A549 (cell line): Measurements from ENCODE around the gene PSMC3IP. TPM values are rescaled to one million over a fixed set of nuclear protein-coding genes. Genes with fewer than 3 reads are reported as not detected.
"Not testable (repeated sequence)": the region's sequence is repeated elsewhere in the genome, so short reads cannot be mapped to it uniquely, and the experiment has no call there.

Experiments
- ATAC-seq, 2 experiments: fragments of 200-7000 bp in 1 of 2; fragments of >200 bp in 1 of 2; cut with Nextera tagmentation in 1 of 2; cut with Tn5 transposase in 1 of 2; 3 replicates each; pipeline versions ENCODE4 v1.8.0 to v1.9.1; 2018 to 2020; ENCODE audit warnings: mild to moderate bottlenecking in 1 of 2, moderate library complexity in 1 of 2
- CTCF ChIA-PET: fragments of 300-600 bp; sonication (Branson Sonifier 250); formaldehyde crosslinking; extraction: SDS; loops from one replicate; lab custom pipeline; 2021; ENCODE audit warnings: antibody characterized with exemption, inconsistent platforms; lab: Yijun Ruan, JAX
- POLR2A ChIA-PET: fragments of 350-600 bp; formaldehyde crosslinking; extraction: SDS; loops from one replicate; lab custom pipeline; 2021; ENCODE audit warnings: antibody characterized with exemption, inconsistent platforms; lab: Yijun Ruan, JAX
- DNase-seq, 2 experiments: peaks; one replicate each; pipeline versions ENCODE4 v3.0.0 to v3.0.0-alpha.2; 2011 to 2016; ENCODE audit warnings: low read depth in 1 of 2, low spot score in 1 of 2
- FAIRE-seq: peaks from 2 replicates; lab custom pipeline; 2011; peaks lifted over from hg19 to GRCh38; lab: Jason Lieb, UNC
- H3K27ac ChIP-seq, 2 experiments: fragments of >200 bp; sonication (Bioruptor Twin); formaldehyde crosslinking; 3 replicates each; pipeline ENCODE4 v1.5.1; 2016 to 2017
- H3K4me1 ChIP-seq: fragments of >200 bp; sonication (Bioruptor Twin); formaldehyde crosslinking; 3 replicates; pipeline ENCODE4 v1.6.1; 2016
- H3K4me2 ChIP-seq: fragments of >200 bp; sonication (Bioruptor Twin); formaldehyde crosslinking; 3 replicates; pipeline ENCODE4 v1.6.1; 2016
- H3K4me3 ChIP-seq: fragments of >200 bp; sonication (Bioruptor Twin); formaldehyde crosslinking; 3 replicates; pipeline ENCODE4 v1.5.1; 2016
- H3K9me3 ChIP-seq: fragments of >200 bp; sonication (Bioruptor Twin); formaldehyde crosslinking; 3 replicates; pipeline ENCODE4 v1.6.1; 2016
- ATOH8 ChIP-seq: fragments of 250-450 bp; sonication (Bioruptor Pico); IDR thresholded peaks from 2 replicates; pipeline ENCODE4 v1.5.0; 2020; ENCODE audit warnings: low read depth, mild to moderate bottlenecking, moderate library complexity
- BHLHE40 ChIP-seq: IDR thresholded peaks from 2 replicates; pipeline ENCODE4 v1.6.1; 2012; ENCODE audit warnings: low read depth, low read length, inconsistent platforms
- CEBPB ChIP-seq, 2 experiments: fragments of >200 bp in 1 of 2; sonication (Bioruptor Twin) in 1 of 2; formaldehyde crosslinking in 1 of 2; IDR thresholded peaks; 2 replicates each; pipeline ENCODE4 v1.6.1; 2012 to 2016
- E2F6 ChIP-seq: IDR thresholded peaks from 2 replicates; pipeline ENCODE4 v1.6.1; 2012; ENCODE audit warnings: low read depth, borderline replicate concordance
- EHMT2 ChIP-seq: fragments of 200-600 bp; sonication (generic); IDR thresholded peaks from 2 replicates; pipeline ENCODE4 v1.6.1; 2016; ENCODE audit warnings: antibody characterized with exemption, low read depth, mild to moderate bottlenecking, moderate library complexity
- ELK1 ChIP-seq: fragments of 150-350 bp; IDR thresholded peaks from 2 replicates; pipeline ENCODE4 v1.6.1; 2014; ENCODE audit warnings: low read depth, mild to moderate bottlenecking, low read length
- FOSL2 ChIP-seq, 2 experiments: fragments of 450-650 bp in 1 of 2; fragments of >200 bp in 1 of 2; sonication (Bioruptor Twin) in 1 of 2; formaldehyde crosslinking; IDR thresholded peaks; 2 replicates each; pipeline versions ENCODE4 v1.5.0 to v1.6.1; 2016 to 2020; ENCODE audit warnings: mild to moderate bottlenecking in 1 of 2, moderate library complexity in 1 of 2
- HES2 ChIP-seq: fragments of >200 bp; sonication (Bioruptor Twin); formaldehyde crosslinking; IDR thresholded peaks from 2 replicates; pipeline ENCODE4 v1.6.1; 2016
- HMGXB4 ChIP-seq: fragments of 250-450 bp; sonication (Bioruptor Pico); IDR thresholded peaks from 2 replicates; pipeline ENCODE4 v1.5.0; 2021; ENCODE audit warnings: mild to moderate bottlenecking, moderate library complexity, borderline replicate concordance
- HOXA7 ChIP-seq: fragments of 250-450 bp; sonication (Bioruptor Pico); IDR thresholded peaks from 2 replicates; pipeline ENCODE4 v1.5.0; 2020; ENCODE audit warnings: mild to moderate bottlenecking, moderate library complexity
- HOXB13 ChIP-seq: fragments of 250-450 bp; sonication (Bioruptor Pico); IDR thresholded peaks from 2 replicates; pipeline ENCODE4 v1.5.0; 2020; ENCODE audit warnings: low read depth, mild to moderate bottlenecking, moderate library complexity
- KDM1A ChIP-seq: fragments of 200-600 bp; sonication (generic); IDR thresholded peaks from 2 replicates; pipeline ENCODE4 v1.6.1; 2016; ENCODE audit warnings: low read depth, mild to moderate bottlenecking
- MAFK ChIP-seq: fragments of 450-650 bp; IDR thresholded peaks from 2 replicates; pipeline ENCODE4 v1.6.1; 2014; ENCODE audit not compliant: partially characterized antibody
- MAZ ChIP-seq: fragments of 150-350 bp; IDR thresholded peaks from 2 replicates; pipeline ENCODE4 v1.6.1; 2014; ENCODE audit warnings: antibody characterized with exemption, low read depth, low read length, borderline replicate concordance
- NPAS2 ChIP-seq: fragments of 250-450 bp; sonication (Bioruptor Pico); IDR thresholded peaks from 2 replicates; pipeline ENCODE4 v1.8.0; 2022; ENCODE audit warnings: mild to moderate bottlenecking, moderate library complexity, borderline replicate concordance
- NR3C1 ChIP-seq: fragments of >200 bp; sonication (Bioruptor Twin); formaldehyde crosslinking; IDR thresholded peaks from 3 replicates; pipeline ENCODE4 v1.6.1; 2017
- PHF8 ChIP-seq: fragments of 200-600 bp; sonication (generic); IDR thresholded peaks from 2 replicates; pipeline ENCODE4 v1.6.1; 2016; ENCODE audit warnings: low read depth, mild to moderate bottlenecking, antibody characterized with exemption, moderate library complexity, borderline replicate concordance
- RAD21 ChIP-seq, 2 experiments: fragments of >200 bp in 1 of 2; sonication (Bioruptor Twin) in 1 of 2; formaldehyde crosslinking in 1 of 2; IDR thresholded peaks in 1 of 2; conservative IDR thresholded peaks in 1 of 2; 2 replicates in 1 of 2; 3 replicates in 1 of 2; pipeline ENCODE4 v1.6.1; 2012 to 2018; ENCODE audit warnings: inconsistent platforms in 1 of 2
- SMC3 ChIP-seq: fragments of >200 bp; sonication (Bioruptor Twin); formaldehyde crosslinking; IDR thresholded peaks from 3 replicates; pipeline ENCODE4 v1.6.1; 2018; ENCODE audit warnings: inconsistent platforms
- TP53 ChIP-seq: fragments of 250-450 bp; sonication (Bioruptor Pico); IDR thresholded peaks from 2 replicates; pipeline ENCODE4 v1.5.0; 2021; ENCODE audit warnings: mild to moderate bottlenecking, moderate library complexity
- ZFP36 ChIP-seq: fragments of 450-650 bp; IDR thresholded peaks from 2 replicates; pipeline ENCODE4 v1.6.1; 2014; ENCODE audit warnings: borderline replicate concordance; ENCODE audit not compliant: partially characterized antibody
- ZSCAN20 ChIP-seq: fragments of 250-450 bp; sonication (Bioruptor Pico); IDR thresholded peaks from 2 replicates; pipeline ENCODE4 v1.8.0; 2022; ENCODE audit warnings: mild to moderate bottlenecking, moderate library complexity
- WGBS: methylation state at CpG from one replicate; pipeline ENCODE4 v1.1.6; 2017; ENCODE audit errors: missing lambda C conversion rate; 5-methylcytosine and 5-hydroxymethylcytosine counted together
- polyA plus RNA-seq, 4 experiments: library from polyadenylated mRNA; depleted of rRNA in 3 of 4; stranded (reverse); fragments of >200 nt; fragmentation: RNase III in 1 of 4; extraction: RNeasy Plus Mini Kit Qiagen cat#74134 plus additional on column Dnase treatment in 1 of 4; gene quantifications; 2 replicates in 3 of 4; 3 replicates in 1 of 4; pipeline ENCODE4 v1.2.3, GENCODE V29; 2011 to 2017

The PSMC3IP gene
- polyA plus RNA-seq, 2 of the 4 experiments (the other 2 are of a cell fraction), result 26.1 to 37.9 TPM

- TF ChIP-seq HOXB13 (CRISPR knock-in tag), result 0 out of 2 replicates have a peak, but pooled peaks have one; percentile 35
These were observed 23.0 kb downstream of the PSMC3IP start (continued) for GRCh38 chr17:42554250-42555121.

- Histone ChIP-seq H3K4me3 (peak overlapping the region; percentile 87), H3K27ac (peak overlapping the region; percentile 94), H3K4me1 (peaks cover 20% of the 10 kb centered on the region), H3K4me2 (peak overlapping the region; percentile 92), H3K9me3 (no peaks in the 10 kb centered on the region)
- POLR2A ChIA-PET, result interaction anchor here (1.0 to 1.8 kb wide), 3 partner anchors 12 to 219 kb away, joined by 4 to 7 read pairs (median 4); partner anchors contain the start of genes MLX, PSMC3IP and VPS25
- no peak for DNase-seq
- WGBS, result 42% methylated on average over 16 of the region's 16 CpGs
- CTCF ChIA-PET, result interaction anchor here (0.5 to 3.3 kb wide), 9 partner anchors 10 to 233 kb away, joined by 3 to 13 read pairs (median 5); partner anchors contain the start of genes NAGLU and PSMC3IP
- peak; percentile 17 to 42; a peak in 3 of 6 replicates for ATAC-seq
- FAIRE-seq, result no peak
- TF ChIP-seq HMGXB4 (no peak), ZFP36 (peak; percentile 98), EHMT2 (no peak), RAD21 (conservative IDR thresholded peaks at IDR 0.05 in 1 of 2, IDR thresholded peaks at IDR 0.05 in 1 of 2) (0 out of 5 replicates have a peak, but pooled peaks of 1 of the 2 experiments have one; percentile 14), KDM1A (peak; percentile 89; the same call in 1 of the 2 replicates)
These were observed 23.7 kb downstream of the PSMC3IP start for GRCh38 chr17:42553866-42554249.

- TF ChIP-seq NPAS2 (CRISPR knock-in tag) (no peak), KDM1A (no peak), HOXA7 (CRISPR knock-in tag) (no peak), SMC3 (no peak), HES2 (no peak), ZSCAN20 (CRISPR knock-in tag) (no peak), MAZ (no peak), CEBPB (IDR thresholded peaks at IDR 0.05) (no peak), MAFK (no peak), NR3C1 (no peak), BHLHE40 (no peak), ZFP36 (no peak), TP53 (CRISPR knock-in tag) (no peak), RAD21 (conservative IDR thresholded peaks at IDR 0.05 in 1 of 2, IDR thresholded peaks at IDR 0.05 in 1 of 2) (no peak), ATOH8 (CRISPR knock-in tag) (no peak), ELK1 (no peak), PHF8 (no peak), E2F6 (no peak), FOSL2 (IDR thresholded peaks at IDR 0.05) (no peak), FOSL2 (CRISPR knock-in tag; IDR thresholded peaks at IDR 0.05) (no peak)
- TF ChIP-seq, all 56 proteins: peak for 0
- Histone ChIP-seq H3K4me3 (peak overlapping the region; percentile 87; the same call in 2 of the 3 replicates), H3K4me2 (peak overlapping the region; percentile 92), H3K27ac (peak overlapping the region in 1 of 2 experiments; percentile 94; a peak in 4 of 6 replicates), H3K4me1 (peaks cover 23% of the 10 kb centered on the region), H3K9me3 (no peaks in the 10 kb centered on the region)
- 94% methylated on average over 45 of the region's 45 CpGs for WGBS
- POLR2A ChIA-PET, result no interaction called here
- CTCF ChIA-PET, result interaction anchor here (0.5 to 3.3 kb wide), 10 partner anchors 11 to 266 kb away, joined by 3 to 13 read pairs (median 6); partner anchors contain the start of genes NAGLU and PSMC3IP
- DNase-seq, result peak in 1 of 2 experiments; percentile 59
- peak in 1 of 2 experiments; percentile 6; a peak in 3 of 6 replicates for ATAC-seq
- FAIRE-seq, result no peak
These were observed 24.2 kb downstream of the PSMC3IP start for GRCh38 chr17:42553161-42553818.

GRCh38 chr17:42552736-42553135 lies 24.8 kb downstream of the PSMC3IP start, which contains the start of gene HSD17B1:
TSS of gene HSD17B1 (plus strand) at chr17:42552923. CDS start at chr17:42552934, 11 bp downstream.
- DNase-seq, ATAC-seq, POLR2A ChIA-PET, FAIRE-seq, H3K9me3 ChIP-seq: not testable (repeated sequence)
- Histone ChIP-seq H3K4me2 (peak within 1 kb of the TSS; percentile 92), H3K4me3 (peak within 1 kb of the TSS; percentile 87), H3K4me1 (peaks cover 26% of the 10 kb centered on the region), H3K27ac (peak within 1 kb of the TSS; percentile 94; a peak in 4 of 6 replicates)
- 93% methylated on average over 11 of the region's 15 CpGs for WGBS
- CTCF ChIA-PET, result interaction anchor here (1.1 to 3.3 kb wide), 5 partner anchors 10 to 211 kb away, joined by 4 to 13 read pairs (median 9); partner anchors contain the start of genes NAGLU and PSMC3IP
